HT-29 (cell line): ENCODE data around the gene NSF. TPM values are rescaled to one million over a fixed set of nuclear protein-coding genes. Genes with fewer than 3 reads are reported as not detected.
"Not testable (repeated sequence)": the region's sequence is repeated elsewhere in the genome, so short reads cannot be mapped to it uniquely, and the experiment has no call there.

Experiments
- DNase-seq: peaks from one replicate; pipeline ENCODE4 v3.0.0-alpha.2; 2015; ENCODE audit warnings: low spot score
- total RNA-seq: library from RNA; depleted of rRNA; stranded (reverse); fragments of >200 nt; shearing (Covaris generic); gene quantifications from 2 replicates; pipeline ENCODE4 v1.2.3, GENCODE V29; 2014; rRNA removed

NSF gene
- total RNA-seq: 14.7 and 15.5 TPM in 2 replicates

DNA sequence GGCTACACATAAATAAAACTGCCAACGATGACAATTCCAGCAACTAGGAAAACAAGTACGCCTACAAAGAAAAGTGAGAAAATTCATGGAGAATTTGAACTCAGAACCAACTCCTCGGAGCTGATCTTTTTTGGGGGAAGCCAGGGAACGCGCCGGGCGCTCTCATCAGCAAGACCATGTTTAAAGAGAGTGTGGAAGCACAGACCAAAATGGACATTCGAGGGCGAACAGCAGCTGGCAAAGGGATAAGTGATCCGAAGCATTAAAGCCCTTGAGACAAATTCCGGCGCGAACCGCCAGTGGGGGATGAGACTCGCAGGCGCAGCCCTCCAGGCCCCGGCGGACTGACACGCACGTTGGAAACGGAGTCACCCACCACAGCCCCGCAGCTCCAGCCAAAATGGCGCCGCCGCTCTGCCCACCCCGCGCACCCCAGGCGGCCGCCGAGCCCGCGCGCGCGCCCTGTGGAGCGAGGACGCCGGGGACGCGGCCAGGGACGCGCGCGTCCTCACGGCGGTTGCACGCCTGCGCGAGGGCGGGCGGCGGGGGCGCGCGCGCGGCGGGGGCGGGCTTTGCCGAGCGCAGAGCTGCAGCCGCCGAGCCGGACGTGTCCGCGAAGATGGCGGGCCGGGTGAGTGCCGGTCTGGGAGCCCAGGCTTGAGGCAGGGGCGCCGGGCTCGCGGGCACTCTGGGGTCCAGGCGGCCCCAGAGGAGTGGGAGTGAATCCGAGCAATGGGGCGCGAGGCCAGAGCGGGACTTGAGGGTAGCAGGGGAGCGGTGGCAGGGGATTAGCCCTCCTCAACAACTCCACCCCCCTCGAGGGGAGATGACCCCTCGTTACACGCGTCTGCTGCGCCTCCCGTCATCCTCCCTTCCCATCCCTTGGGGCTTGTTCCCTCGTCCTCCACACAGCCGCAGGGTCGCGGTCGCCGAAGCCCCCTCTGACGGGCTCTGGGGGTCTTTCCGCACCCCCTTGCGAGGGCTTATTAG, at the start of gene NSF:
NSF (plus strand) TSS at position 513 of the 990 bp plus-strand sequence; CDS start at position 620, 107 bp downstream.
- DNase-seq: not testable (repeated sequence)

- DNase-seq: not testable (repeated sequence)
Observed at GRCh38 chr17:46548607-46549006, 41.9 kb upstream of the NSF start.

DNA sequence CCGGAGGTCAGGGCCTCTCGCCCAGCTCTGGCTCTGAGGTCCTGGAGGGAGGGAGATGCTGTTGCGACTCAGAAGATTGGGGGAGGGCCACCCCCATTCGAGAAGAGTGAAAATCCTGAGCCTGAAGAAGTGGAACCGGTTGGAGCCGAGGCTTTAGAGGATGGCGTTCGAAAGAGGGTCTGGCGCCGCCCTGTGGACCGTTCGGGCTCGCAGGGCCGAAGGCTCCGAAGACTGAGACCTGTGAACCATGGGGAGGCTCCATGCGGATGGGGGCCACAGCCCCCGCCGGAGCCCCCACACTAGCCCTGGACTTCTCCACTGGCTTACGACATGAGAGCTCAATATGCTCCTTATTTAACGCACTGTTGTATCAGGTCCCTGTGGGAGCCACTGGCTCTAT, 31.3 kb upstream of the NSF start:
- not testable (repeated sequence) for DNase-seq

GRCh38 chr17:46560048-46560447, 30.4 kb upstream of the NSF start:
- DNase-seq: not testable (repeated sequence)

DNA sequence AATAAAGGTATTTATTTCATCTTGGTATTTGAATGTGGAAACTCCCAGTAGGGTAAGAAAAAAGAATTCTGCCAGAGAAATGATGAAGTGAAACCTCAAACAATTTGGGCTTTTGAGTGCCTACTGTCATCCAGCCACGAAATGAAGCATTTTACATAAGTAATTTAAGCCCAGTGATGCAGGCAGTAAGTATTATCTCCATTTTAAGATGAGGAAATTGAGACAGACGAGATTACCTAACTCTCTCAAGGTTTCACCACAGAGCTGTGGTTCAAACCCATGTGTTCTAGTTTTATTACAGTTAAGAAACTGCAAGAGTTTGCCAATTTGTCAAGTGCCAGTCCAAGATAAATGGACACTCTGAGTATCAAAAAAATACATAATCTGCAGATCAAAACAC, 24.2 kb upstream of the NSF start:
- not testable (repeated sequence) for DNase-seq

DNA sequence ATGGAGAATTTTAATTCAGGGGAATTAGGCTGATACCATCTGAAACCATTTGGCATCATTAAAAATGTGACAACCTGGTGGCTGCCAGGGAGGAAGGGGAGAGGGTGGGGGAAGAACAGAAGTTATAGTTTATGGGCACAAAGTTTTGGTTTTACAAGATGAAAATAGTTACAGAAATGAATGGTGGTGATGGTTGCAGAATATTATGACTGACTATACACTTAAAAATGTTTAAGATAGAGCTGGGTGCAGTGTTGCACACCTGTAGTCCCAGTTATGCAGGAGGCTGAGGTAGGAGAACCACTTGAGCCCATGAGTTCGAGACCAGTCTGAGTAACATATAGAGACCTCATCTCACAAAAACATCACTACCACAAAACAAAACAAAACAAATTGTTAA, 23.5 kb upstream of the NSF start:
- not testable (repeated sequence) for DNase-seq

DNA sequence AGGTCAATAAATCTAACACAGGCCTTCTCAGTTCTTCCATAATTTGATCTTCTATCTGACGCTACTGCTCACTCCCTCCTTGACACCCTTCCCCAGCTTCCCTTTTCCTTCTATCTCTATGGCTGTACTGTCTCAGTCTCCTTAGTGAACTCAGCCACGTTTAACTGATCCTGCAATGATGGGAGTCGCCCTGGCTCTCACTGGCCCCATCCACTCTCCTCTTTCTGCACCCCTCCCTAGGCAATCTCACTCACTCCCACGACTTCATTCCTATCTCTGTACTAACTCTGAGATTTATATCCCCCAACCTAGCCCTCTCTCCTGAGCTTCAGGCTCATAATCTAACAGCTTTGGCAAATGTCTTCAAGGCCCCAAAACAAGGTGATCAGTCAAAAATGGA, 18.7 kb upstream of the NSF start:
- DNase-seq: not testable (repeated sequence)

- not testable (repeated sequence) for DNase-seq
Observed at GRCh38 chr17:46579083-46580075, 11.1 kb upstream of the NSF start, which contains the start of gene ARL17A. Gene ARL17A, minus strand, starts transcription at chr17:46579691. Its CDS starts 3,369 bp downstream, at chr17:46576322.

GRCh38 chr17:46580082-46580481, 10.4 kb upstream of the NSF start:
- DNase-seq: not testable (repeated sequence)

DNA sequence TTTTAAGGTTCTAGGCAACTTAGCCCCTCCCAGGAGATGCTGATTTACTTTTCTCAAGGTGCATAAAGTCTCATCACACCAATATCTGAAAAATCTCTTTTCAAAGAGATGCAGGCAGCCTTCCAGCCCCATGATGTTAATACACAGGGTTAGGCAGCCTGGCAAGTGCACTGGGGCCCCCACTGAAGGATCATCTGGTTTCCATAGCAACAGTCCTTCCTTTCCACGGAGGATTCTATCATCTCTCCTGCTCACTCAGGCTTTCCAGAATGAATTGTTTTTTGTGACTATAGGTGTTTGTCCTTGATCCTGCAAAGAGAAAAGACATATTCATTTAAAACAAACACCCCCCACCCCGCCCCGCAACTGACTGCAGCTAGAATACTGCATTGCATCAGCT, 5.0 kb upstream of the NSF start:
- not testable (repeated sequence) for DNase-seq

- DNase-seq: not testable (repeated sequence)
Observed at GRCh38 chr17:46591332-46591731, 863 bp downstream of the NSF start.

DNA sequence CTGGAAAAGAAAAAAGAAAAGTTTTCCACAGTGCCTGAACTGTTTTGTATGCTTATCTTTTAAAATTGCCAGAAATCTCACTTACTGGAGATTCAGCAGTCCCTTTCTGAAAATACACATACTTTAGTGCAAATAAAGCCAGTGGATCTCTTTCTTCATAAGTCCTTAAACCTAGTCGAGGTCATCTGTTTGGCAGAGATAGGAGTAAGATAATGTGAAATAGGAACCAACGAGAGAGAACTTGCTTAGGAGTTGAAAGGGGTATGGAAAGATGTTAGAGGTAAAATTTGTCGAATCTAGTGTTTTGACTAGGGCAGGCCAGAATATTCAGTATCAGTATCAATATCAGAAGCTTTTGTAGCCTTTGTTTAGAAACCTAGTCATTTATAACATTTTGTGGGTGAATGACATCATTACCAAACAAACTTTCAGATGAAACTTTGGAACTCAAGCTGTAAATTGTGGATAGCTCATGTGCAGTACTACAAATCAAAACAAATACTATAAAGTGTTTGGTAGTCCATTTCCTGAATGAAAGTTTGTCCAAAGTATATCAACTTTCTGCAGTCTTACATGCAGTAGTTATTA, 8.0 kb downstream of the NSF start:
- not testable (repeated sequence) for DNase-seq

DNA sequence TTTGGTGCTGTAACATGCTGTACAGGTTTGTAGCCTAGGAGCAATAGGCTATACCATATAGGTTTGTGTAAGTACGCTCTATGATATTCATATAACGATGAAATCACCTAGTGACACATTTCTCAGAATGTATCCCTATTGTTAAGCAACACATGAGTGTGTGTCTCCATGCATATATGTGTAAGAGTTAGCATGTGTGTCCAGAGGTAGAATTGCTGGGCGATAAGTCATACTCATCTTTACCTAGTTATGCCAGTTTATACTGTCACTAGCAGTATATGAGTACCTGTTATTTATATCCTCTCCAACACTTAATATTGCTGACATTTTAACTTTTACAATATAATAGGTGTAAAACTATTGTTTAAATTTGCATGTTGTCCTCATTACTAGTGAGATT, 10.3 kb downstream of the NSF start:
- DNase-seq: not testable (repeated sequence)

DNA sequence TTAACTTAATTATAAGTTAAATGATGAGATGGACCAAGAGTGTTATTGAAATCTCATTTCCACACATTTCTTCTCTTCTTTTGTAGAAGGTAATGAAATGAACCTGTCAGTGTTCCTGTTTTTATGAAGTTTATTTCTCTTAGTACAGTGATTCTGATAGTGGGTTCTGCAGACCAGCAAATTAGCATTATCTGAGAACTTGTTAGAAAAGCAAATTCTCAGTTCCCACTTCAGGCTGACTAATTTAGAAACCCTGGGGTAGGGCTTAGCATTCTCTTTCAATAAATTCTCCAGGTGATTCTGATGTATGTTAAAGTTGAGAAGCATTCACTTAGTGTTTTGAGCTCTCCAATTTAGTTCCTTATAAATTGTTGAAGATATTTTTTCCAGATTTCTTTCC, 12.7 kb downstream of the NSF start:
- not testable (repeated sequence) for DNase-seq

- not testable (repeated sequence) for DNase-seq
Observed at GRCh38 chr17:46611304-46611703, 20.8 kb downstream of the NSF start.

- DNase-seq: not testable (repeated sequence)
Observed at GRCh38 chr17:46613876-46614275, 23.4 kb downstream of the NSF start.

DNA sequence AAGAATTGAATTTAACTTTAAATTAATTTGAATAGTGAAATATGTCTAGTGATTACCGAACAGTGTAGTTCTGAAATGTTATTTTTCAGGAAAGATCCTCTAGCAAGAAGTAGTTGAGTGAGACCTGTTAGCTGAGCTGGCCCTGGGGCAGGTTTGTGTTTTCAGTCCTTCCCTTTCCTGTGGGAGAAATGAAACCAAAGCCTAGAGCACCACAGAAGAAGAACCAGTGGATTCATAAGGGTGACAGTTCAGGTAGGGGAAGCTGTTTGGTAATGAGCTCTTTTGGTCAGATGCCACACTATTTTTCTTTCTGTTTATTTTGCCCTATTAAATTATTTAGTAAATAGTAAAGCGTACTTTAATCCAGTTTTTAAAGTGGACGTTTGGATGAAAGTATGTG, 26.7 kb downstream of the NSF start:
- DNase-seq: not testable (repeated sequence)

GRCh38 chr17:46618975-46619374, 28.5 kb downstream of the NSF start:
- DNase-seq: not testable (repeated sequence)

GRCh38 chr17:46623790-46624189, 33.3 kb downstream of the NSF start:
- not testable (repeated sequence) for DNase-seq

- not testable (repeated sequence) for DNase-seq
Observed at GRCh38 chr17:46624726-46625125, 34.3 kb downstream of the NSF start.

- not testable (repeated sequence) for DNase-seq
Observed at GRCh38 chr17:46627452-46627851, 37.0 kb downstream of the NSF start.
